GM12801 (cell line): ENCODE data around the gene RBMS3.

Experiments
- TF ChIP-seq, protein P1 (sequence below): IDR thresholded peaks from one replicate; pipeline ENCODE4 v1.5.1; 2011; ENCODE audit warnings: control low read depth; ENCODE audit not compliant: insufficient read length; ENCODE audit errors: extremely low read depth

Gene RBMS3

DNA sequence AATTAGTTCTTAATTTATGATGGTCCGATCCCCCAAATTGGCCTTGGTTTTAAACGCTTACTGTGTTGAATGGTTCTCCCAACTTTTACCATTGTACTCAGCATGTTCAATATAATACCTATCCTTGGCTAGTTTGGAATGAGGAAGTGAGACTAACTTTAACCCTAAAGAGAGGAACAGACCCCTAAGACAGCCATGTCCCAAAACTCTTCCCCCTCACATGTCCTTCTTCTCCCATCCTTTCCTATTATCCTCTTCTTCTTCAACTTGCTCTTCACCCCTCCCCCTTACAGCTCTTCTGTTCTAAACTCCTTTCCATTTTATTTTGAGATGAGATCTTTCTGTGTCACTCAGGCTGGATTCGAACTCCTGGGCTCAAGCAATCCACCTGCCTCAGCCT is 116.5 kb downstream of the RBMS3 start:
- TF ChIP-seq, protein P1, sequence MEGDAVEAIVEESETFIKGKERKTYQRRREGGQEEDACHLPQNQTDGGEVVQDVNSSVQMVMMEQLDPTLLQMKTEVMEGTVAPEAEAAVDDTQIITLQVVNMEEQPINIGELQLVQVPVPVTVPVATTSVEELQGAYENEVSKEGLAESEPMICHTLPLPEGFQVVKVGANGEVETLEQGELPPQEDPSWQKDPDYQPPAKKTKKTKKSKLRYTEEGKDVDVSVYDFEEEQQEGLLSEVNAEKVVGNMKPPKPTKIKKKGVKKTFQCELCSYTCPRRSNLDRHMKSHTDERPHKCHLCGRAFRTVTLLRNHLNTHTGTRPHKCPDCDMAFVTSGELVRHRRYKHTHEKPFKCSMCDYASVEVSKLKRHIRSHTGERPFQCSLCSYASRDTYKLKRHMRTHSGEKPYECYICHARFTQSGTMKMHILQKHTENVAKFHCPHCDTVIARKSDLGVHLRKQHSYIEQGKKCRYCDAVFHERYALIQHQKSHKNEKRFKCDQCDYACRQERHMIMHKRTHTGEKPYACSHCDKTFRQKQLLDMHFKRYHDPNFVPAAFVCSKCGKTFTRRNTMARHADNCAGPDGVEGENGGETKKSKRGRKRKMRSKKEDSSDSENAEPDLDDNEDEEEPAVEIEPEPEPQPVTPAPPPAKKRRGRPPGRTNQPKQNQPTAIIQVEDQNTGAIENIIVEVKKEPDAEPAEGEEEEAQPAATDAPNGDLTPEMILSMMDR = no peak

DNA sequence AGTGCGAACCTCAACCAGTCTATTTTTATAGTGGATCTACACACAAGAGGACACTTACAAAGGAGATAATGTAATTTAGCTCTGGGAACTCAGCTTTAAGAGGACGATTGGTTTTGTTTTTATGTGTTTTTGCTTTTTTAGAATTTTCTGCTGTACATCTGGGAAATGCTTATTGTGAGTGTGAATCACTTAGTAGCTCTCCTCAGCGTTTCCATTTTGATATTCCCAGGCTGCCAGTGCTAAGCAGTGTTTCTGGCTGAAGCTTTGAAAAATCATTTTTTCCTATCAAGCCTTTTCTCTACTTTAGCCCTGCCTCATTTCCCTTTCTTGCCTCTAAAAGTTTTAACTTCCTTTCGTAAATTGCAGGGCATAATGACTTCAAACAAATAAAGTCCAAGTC is 117.9 kb downstream of the RBMS3 start:
- TF ChIP-seq, protein P1 = no peak

DNA sequence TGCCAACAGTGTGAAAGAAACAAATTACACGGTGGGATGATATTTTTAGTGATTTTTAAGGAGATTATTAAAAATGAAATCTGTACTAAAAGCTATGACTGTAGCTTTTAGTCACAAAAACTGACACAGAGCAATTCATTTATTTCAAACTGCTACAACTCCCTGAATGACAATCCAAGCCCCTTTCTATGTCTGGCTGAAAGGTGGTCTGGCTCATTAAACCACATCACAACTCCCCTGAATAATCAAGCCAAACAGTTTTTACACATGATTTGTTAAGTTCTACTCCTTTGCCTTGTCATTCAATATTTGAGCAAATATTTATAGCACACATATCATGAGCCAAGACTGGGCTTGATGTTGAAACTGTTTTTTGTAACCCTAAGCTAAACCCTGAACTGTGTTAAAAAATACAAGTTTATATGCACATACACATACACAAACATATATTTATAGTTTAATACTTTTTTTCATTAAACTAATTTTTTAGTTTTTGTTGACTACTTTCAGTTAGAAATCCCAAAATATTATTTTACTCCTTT is 125.5 kb downstream of the RBMS3 start:
- TF ChIP-seq, protein P1 = no peak

DNA sequence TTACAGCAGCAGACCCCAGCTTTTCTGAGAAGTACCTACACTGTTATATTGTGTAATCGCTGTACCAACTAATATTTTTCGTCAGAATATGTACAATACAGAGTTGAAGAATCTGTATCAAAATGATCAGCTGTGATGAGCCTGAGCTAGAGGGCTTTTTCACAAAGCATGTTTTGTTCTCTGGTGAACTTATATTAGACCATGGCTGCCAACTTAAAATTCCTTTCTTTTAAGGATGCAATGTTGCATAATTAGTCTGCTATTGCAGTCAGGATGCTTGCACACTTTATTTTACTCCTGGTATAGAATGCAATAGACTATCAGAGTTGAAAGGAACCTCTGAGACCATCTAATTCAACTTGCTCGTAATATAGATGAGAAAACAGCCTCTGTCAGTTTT is 127.8 kb downstream of the RBMS3 start:
- TF ChIP-seq, protein P1 = no peak

DNA sequence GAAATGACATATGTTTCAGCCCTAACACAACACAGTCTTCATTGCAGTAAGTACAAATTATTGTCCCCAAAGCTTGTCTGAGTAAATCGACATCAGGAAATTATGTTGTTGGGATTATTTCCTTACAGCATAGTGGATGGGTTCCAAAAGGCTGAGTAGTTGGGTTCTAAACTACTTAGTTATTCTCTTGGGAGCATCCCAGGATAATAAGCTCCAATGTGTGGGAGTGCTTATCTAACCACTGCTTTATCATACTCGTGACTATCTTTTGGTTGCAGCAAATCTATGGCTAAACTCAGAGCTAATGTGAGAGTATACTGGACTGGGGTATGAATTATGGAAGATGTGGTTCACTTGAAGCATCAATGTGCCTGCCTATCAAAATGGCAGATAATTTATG is 128.5 kb downstream of the RBMS3 start:
- TF ChIP-seq, protein P1 = no peak

DNA sequence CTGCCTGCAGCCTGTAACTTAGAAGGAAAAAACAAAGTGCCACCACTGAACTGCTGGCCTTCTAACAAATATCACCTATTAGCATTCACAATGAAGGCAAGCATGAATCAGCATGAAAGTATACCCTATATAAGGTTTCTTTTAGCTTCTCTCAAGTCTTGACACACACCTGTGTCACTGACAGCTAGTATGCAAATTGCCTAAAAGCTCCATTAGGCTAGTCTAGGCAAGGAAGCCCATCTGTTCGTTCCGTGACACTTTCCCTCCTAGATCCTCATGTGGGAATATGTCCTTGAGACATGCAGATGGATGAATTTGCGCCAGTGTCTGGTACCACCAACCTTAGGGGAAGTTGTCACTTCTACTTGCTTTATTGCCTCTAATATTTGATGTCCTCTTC is 129.3 kb downstream of the RBMS3 start:
- TF ChIP-seq, protein P1 = no peak

DNA sequence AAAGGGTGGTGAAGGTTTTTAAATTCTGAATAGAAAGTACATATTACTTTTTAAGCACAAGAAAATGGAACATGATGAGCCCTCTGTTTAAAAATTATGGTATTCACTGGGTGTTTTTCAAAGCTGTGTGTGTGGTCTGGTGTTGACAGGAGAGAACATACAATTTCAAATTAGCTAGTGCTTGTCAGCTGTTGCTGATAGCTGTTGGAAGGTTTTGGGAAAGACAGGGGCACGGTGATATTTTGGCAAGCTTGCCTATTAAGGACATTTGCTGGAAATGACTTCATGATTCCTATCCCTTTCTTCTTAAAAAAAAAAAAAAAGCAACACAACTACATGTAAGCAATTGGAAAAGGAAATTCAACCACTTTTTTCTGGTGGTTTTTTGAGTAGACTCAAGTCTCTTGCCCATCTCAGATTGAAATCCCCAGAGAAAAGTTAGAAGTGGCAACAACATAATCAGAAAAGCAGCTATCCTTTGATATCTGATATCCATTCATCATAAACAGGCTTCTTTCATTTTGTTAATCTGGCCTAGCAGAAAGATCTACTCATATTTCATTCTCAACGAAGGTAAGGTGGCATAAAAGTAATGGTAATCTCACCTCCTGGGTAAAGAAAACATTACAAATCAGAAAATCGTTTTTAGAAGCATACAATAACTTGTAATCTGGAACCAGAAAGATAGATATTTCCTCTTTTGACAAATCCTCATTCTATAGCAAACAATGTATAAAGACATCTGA is 130.0 kb downstream of the RBMS3 start:
- TF ChIP-seq, protein P1 = no peak

DNA sequence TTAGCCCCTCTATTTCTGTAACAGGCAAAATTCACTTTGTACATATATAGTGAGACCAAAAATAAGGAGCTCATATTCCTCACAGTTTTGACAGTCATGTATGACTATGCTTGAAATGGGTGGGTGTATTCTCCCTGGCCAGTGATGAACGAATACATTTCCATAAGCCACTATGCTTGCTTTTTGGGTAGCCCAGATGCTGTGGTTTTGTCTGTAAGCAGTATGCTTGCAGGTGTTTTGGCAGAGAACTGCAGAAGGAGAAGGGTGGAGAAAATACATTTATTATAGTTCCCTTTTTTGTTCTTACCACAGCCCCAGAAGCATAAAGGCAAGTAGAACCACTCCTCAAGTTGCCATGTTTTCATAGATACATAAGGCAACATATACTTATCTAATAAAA is 131.2 kb downstream of the RBMS3 start:
- TF ChIP-seq, protein P1 = no peak
